Cardiac fibroblast (primary cell): ENCODE measurements around the gene TRNAU1AP.
A peak's percentile ranks its signal among the peaks of the same experiment; 100 is the strongest.

ENCODE experiments used
- DNase-seq, 2 donors: peaks; one replicate each; pipeline versions ENCODE4 v3.0.0 to v3.0.0-alpha.2; 2010; ENCODE audit warnings: low read depth in 2 of 2
- H3K4me3 ChIP-seq, 2 donors: replicated peaks in 1 of 2; 1 replicate in 1 of 2; 2 replicates in 1 of 2; pipeline ENCODE4 v1.5.1; 2011; ENCODE audit warnings: low read depth in 2 of 2, low read length in 2 of 2, mild to moderate bottlenecking in 2 of 2, moderate library complexity in 1 of 2
- TF ChIP-seq, protein P1 (sequence below): IDR thresholded peaks from one replicate; pipeline ENCODE4 v1.5.1; 2011; ENCODE audit warnings: low read depth, mild to moderate bottlenecking, low read length, inconsistent platforms

The TRNAU1AP gene

DNA sequence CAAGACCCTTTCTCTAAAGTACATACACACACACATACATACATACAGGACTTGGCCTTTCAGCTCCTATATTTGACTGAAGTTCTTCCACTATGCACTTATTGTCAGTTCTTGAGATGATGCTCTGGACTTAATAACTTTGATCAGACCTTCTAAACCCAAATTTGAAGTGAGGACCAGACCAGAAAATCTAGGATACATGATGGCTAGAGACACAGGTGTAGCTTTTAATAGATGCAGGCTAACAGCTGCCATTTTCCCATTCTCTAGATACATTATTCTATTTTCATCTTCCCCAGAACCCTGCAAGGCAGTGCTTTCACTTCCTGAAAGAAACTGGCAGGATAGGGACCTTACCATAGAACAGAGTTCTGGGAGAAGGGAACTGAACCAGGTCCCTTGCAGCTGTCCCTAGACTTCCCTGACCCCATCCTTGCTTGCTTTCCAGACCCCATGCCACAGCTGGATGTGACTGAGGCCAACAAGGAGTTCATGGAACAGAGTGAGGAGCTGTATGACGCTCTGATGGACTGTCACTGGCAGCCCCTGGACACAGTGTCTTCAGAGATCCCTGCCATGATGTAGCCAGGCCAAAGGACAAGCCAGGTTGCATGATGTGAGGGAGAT lies 24.3 kb downstream of the TRNAU1AP start:
- TF ChIP-seq, protein P1, sequence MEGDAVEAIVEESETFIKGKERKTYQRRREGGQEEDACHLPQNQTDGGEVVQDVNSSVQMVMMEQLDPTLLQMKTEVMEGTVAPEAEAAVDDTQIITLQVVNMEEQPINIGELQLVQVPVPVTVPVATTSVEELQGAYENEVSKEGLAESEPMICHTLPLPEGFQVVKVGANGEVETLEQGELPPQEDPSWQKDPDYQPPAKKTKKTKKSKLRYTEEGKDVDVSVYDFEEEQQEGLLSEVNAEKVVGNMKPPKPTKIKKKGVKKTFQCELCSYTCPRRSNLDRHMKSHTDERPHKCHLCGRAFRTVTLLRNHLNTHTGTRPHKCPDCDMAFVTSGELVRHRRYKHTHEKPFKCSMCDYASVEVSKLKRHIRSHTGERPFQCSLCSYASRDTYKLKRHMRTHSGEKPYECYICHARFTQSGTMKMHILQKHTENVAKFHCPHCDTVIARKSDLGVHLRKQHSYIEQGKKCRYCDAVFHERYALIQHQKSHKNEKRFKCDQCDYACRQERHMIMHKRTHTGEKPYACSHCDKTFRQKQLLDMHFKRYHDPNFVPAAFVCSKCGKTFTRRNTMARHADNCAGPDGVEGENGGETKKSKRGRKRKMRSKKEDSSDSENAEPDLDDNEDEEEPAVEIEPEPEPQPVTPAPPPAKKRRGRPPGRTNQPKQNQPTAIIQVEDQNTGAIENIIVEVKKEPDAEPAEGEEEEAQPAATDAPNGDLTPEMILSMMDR = no peak
- no peak overlapping the region for H3K4me3 ChIP-seq
- peak in 1 of 2 donors; percentile 10 for DNase-seq

DNA sequence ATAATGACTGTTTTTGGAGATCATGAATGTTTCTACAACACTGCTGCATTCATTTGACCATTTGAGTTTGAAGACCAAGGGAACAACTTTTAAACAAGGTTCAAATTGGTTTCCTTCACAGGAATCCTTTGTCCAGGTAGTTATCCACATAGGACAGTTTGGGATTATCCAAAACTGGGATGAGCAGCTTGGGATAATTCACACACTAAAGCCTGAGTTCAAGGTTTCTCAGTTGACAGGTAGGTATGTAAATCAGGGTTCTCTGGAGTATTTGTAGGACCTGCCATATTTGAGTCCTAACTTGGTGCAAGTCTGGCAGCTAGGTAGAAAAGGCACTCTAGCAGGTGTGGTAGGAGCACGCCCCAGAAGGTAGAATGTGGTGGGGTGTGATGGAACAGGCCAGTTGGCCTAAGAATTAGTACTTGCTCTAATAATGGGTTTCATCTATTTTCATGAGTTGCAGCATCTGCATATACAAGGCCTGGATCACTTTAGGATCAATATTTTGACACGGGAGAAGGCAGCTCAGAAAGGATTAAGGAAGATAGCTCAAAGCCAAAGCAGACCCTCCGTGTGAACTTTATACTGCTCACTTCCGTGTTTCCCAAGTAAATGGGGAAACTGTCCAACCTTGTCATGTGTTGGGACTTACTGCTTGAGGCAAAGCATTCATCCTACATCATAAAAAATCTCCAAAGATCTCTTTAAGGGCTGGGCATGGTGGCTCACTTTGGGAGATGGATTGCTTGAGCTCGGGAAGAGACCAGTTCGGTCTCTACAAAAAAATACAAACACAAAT lies 25.1 kb downstream of the TRNAU1AP start:
- DNase-seq = no peak
- H3K4me3 ChIP-seq = no peak overlapping the region
- TF ChIP-seq, protein P1 = no peak

DNA sequence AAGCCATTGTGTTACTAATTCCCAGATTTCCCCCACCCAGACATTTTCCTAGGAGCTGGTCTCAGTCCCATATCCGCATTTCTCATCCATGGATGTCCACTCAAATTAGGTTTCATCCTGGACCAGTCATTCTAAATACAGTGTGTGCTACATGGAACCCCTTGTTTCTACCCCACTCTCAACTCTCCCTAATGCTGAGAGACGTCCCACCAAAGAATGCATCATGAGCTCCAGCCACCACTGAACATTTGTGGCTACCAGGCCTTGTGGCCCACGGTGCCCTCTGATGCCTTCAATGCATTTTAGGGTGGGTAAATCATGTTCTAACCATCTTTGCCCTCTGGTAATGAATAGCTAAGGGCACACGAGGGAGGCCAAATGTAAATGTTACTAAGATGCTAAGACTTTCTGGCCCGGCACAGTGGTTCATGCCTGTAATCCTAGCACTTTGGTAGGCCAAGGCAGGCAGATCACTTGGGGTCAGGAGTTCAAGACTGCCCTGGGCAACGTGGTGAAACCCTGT lies 25.9 kb downstream of the TRNAU1AP start:
- TF ChIP-seq, protein P1 = no peak
- no peak overlapping the region for H3K4me3 ChIP-seq
- DNase-seq = no peak

DNA sequence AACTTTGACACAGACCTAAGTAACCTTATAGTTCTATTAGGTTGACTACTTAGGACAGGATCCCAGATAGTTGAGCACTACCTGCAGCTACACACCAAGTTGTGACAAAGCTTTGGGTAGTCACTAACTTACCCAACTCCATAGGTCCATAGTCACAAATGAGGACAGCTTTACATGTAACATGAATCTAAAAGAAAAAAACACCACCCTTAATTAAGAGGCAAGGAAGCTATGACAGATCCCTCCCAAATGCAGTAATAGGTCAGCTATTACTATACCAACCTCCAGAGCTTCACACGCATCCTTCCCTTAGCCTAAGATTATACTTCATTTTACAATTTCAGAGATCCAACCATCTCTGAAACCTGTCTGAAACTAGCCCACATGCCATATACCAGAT lies 26.5 kb downstream of the TRNAU1AP start:
- no peak for DNase-seq
- TF ChIP-seq, protein P1 = no peak
- peak overlapping the region in 1 of 2 donors; percentile 94 for H3K4me3 ChIP-seq

DNA sequence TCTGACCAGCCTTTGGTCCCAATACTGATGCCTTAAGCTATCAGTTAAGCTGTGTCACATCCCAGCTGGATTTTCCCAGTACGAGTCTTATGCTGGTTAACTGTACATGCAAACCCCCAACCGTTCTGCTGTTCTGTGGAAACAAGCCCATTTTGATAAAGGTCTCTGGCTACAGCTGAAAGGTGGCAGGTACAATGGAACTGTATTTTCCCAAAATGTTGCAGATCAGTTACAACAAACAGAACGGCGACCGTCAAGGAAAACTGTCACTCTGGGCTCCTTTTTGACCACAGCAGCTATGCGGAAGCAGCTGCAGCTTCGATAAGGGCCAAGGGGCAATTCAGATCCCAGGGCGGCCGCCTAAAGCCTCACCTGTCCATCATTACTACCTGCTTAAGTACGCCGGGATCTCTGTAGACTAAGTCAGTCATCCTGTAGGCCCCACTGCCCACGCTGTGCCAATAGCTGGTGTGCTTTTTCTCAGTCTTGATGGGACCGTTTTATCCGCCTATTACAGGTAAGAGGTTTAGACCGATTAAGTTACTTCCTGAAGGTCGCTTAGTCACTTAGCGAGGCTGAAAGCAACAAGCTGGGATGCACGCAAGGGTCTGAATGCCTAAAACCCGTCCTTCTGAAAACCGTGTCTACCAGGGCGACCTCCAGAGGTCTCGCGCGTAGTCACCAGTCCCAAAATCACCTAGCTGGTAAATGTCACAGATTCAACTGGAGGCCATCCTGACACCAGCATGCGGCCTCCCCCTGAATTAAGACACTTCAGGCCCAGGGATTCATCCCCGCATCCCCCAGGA lies 28.0 kb downstream of the TRNAU1AP start:
- peak; percentile 45 to 57 for DNase-seq
- TF ChIP-seq, protein P1 = no peak
- H3K4me3 ChIP-seq = peak overlapping the region; percentile 87 to 94

DNA sequence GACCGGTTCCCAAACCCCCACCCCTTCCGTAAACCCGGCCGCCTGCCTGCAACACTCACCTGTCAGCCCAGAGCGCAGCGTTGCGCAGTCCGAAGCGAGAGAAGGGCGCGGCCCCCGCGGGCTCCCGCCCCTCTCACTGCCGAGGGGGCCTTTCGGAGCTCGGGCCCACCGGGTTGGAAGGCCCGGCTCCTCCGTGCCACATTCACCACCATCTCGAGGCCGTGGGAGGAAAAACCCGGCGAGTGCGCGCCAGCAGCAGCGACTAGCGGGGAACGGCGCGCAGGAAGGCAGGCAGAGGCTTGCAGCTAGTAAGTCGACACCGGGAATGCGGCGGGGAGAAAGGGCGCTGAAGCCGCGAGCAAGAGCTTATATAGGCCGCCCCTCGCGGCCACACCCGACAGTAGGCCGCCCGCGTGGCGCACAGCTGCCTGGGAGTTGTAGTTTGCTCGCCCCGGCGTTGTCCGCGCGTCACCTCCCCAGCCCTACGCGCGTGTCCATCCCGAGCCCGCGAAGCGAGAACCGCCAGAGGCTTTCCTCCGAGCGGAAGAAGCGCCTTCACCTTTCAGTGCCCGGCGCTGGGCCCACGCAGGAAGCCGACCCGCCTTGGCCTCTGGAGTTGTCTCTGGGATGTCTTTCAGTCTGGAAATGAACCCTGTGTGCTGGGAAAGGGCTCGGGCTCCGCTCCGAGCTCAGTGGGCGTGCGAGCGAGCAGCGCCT lies 28.8 kb downstream of the TRNAU1AP start:
- peak overlapping the region; percentile 87 to 94 for H3K4me3 ChIP-seq
- peak; percentile 96 to 98 for DNase-seq
- TF ChIP-seq, protein P1 = no peak
